GM12891 (cell line): ENCODE data around the gene DNAJB4.

Experiments used
- PAX5 ChIP-seq: IDR thresholded peaks from 2 replicates; pipeline ENCODE4 v1.6.1; 2011; ENCODE audit warnings: low read length, moderate library complexity, mild to moderate bottlenecking; ENCODE audit not compliant: insufficient read depth, severe bottlenecking
- POLR2A ChIP-seq: IDR thresholded peaks from 2 replicates; pipeline ENCODE4 v1.6.1; 2011; ENCODE audit warnings: low read depth, low read length, control low read depth
- POLR2AphosphoS5 ChIP-seq: IDR thresholded peaks from 2 replicates; pipeline ENCODE4 v1.6.1; 2011; ENCODE audit warnings: low read depth, low read length, control low read depth
- POU2F2 ChIP-seq: IDR thresholded peaks from 2 replicates; pipeline ENCODE4 v1.6.1; 2011; ENCODE audit warnings: low read depth, mild to moderate bottlenecking, control low read depth, low read length, moderate library complexity
- SPI1 ChIP-seq: IDR thresholded peaks from 2 replicates; pipeline ENCODE4 v1.6.1; 2011; ENCODE audit warnings: low read depth, low read length, control low read depth
- TAF1 ChIP-seq: IDR thresholded peaks from 2 replicates; pipeline ENCODE4 v1.6.1; 2011; ENCODE audit warnings: low read depth, low read length, control low read depth

DNA sequence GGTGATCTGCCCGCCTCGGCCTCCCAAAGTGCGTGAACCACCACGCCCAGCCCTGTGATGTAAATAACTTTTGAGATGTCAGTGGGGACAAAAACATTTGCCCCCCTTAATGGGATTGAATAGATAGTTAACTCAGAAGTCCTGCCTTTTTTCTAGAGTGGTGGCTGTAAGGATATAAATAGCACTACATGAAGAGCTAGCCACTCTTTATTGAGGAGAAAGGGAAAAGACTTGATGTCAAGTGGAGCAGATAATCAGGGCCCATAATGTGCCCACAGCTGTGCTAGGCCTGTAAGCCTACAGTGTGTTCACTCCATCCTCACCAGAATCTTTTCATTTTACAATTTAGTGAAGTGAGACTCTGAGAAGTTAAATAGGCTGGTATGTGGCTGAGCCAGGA lies 44.7 kb downstream of the DNAJB4 start:
- TF ChIP-seq POLR2A (no peak), POLR2AphosphoS5 (no peak), TAF1 (no peak), SPI1 (no peak), PAX5 (no peak), POU2F2 (no peak)
